HG03565 (cell line): ENCODE measurements around the gene THSD4.

Experiments used
- ATAC-seq: cut with Tn5 transposase; IDR thresholded peaks from one replicate; pipeline ENCODE4 v1.9.1; 2021; ENCODE audit warnings: mild to moderate bottlenecking, moderate library complexity; ENCODE audit not compliant: unreplicated experiment

The THSD4 gene

GRCh38 chr15:71634820-71635560 is 519.7 kb downstream of the THSD4 start:
- ATAC-seq, result no peak

GRCh38 chr15:71635735-71636134 is 520.5 kb downstream of the THSD4 start:
- ATAC-seq, result no peak

DNA sequence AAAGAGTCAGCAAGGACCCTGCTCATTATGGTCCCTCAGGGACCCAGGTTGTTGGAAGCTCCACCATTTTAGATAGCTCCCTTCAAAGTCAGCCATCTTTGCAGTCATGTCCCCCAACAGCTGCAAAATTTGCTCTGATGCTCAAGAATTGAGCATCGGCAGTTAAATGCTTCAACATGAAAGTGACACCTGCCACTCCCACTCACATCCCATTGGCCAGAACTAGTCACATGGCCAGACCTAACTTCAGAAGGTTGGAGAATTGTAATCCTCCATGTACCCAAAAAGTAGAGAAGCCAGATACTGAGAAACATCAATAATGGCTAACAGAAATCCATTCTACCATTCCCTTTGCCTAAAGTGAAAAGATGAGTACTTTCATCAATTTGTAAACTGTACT is 523.6 kb downstream of the THSD4 start:
- ATAC-seq, result no peak

GRCh38 chr15:71639471-71639870 is 524.2 kb downstream of the THSD4 start:
- no peak for ATAC-seq

DNA sequence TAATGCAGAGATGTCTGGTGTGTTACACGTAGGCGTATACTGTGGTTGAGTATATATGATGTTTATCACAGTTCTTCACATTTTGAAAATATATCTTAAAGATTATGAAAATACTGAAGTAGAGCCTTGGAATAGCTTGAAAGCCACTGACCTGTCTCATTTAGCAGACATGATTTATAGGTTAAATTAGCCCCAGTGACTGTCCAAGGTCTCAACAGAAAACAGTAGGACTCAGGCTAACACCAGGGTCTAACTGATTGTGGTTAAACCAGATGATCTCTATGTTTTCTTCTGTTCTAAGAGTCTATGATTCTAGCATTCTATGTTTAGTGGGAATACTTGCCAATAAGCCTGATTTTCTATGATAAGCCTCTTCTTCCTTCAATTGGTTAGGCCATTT is 528.6 kb downstream of the THSD4 start:
- no peak for ATAC-seq

DNA sequence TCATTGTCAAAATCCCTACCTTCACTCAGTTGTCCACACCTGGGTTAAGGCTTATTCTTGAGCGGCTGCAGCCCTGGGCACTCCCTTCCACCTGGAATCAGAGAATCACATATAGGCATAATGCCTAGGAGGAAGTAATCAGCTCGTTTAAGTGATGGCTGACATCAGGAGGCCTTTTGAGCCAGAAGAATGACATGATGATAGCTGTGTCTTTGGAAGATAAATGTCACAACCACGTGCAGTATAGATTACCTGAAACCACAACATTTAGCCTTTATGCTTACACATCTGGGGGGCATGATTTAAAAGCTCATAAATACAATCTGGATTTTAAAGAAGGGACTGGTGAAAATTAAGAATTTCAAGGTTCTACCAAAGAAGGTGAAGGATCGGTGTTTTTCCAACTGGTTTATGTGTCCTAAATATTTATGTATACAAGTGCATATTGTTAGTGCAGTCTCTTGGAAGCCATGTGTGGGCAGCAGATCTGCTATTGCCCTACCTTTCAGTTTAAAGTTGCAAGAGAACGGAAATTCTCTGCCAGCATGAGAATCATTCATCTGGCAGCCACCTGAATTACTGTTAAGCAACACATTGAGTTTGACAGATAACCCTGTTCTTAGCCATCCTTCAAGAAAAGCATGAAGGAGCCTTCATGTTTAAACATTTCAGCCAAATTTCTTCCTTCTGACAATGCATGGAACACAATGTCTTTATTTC is 531.7 kb downstream of the THSD4 start:
- ATAC-seq, result no peak

DNA sequence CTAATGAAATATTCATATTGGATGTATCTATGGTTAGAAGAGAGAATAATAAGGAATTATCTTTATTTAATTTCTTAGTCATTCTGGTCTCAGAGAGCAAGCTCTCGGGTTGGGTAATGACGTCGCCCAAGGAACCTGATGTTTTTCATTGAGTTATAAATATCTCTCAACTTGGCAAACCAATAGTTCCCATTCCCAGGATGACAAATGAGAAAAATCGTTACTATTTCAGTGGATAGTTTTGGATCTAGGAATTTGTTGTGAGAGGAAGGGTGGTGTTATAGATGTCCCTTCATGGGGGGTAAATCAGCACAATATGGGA is 532.2 kb downstream of the THSD4 start:
- ATAC-seq, result no peak

DNA sequence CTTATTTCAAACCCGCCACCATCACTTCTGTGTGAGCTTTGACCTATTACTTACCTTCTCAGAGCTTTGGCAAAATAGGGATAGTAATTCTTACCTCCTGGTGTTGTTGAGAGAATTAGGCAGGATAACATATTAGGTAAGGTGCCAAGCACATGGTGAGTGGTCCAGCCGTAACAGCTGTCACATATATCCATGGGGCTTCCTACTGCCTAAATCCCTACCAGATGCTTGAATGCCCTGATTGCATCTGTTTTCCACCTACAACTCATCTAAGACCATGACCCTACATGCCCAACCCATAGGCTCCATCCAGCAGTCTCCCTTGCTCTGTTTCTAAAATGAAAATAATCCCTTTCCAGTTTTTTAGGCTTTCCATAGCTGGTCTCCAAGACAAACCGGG is 532.8 kb downstream of the THSD4 start:
- no peak for ATAC-seq

DNA sequence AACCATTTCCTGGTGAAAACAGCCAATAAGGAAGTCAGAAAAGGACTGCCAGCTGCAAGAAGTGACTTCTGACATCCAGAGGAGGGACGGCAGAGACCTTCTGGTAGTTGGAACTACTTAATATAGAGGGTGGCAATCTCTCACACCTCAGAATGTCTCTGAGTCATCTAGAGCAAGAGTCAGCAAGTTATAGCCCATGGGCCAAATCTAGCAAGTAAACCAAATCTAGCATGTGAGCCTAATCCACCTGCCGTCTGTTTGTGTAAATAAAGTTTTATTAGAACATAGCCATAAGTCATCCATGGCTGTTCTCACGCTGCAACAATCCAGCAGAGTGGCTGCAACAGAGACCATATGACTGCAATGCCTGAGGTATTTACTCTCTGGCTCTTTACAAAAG is 534.6 kb downstream of the THSD4 start:
- ATAC-seq, result no peak

DNA sequence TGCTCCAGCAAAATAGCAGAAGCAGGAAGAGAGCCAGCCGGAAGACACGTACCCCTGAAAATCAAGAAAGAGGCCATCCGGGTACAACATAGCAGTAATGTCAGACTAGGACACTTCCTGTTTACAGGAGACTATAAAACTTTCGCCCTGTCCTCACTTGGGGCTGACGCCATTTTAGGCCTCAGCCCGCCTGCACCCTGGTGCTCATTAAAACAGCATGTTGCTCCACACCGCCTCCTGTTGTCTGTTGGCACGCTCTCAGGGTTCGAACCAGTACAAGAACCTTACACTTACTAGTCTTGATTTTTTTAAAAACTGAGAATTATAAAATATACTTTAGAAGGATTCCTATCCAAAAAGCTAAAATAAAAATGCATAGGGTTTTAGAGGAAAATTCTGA is 535.3 kb downstream of the THSD4 start:
- no peak for ATAC-seq

DNA sequence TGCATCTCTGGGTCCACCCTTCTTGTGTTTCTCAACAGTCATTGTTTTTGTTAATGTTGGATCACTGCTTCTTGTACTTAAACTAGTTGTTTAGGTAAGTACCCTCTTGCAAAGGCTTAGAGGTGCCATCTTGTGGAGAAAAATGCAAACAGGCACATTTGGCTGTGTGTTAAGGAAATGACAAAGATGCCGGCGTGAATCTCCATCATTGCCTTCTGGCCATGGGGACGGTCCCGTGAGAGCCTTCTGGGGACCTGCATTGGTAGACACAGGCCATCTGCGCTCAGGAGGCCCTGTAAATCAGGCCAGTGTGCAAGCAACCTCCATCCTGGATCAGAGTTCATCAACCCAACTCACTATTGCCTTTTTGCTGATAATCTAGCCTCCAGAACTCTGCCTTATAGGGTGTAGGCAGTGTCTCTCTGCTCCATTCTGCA is 536.5 kb downstream of the THSD4 start:
- no peak for ATAC-seq

DNA sequence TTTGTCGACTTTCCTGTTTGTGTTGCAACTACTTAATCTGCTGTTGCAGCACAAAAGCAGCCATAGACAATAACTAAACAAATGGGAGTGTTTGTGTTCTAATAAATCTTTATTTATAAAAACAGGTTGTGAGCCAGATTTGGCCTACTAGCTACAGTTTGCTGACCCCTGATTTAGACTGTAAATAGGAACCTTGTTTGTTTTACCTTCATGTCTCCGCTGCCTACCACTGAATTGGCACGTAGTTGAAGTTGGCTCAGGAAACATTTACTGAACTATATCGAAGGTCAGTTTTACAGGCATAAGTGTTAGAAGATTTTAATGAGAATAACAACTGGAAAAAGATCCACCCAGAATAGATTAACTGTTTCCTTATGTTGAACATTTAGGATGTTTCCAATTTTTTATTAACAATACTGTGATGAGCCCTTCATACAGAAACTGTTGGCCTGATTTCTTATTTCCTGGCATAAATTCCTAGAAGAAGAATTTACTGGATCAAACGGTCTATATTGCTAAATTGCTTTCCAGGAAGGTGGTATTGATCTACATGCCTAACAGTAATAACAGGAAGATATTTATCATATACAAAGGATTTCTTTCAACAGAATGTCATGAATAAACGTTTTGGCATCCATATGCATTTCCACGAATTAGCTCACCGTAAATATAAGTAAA is 538.9 kb downstream of the THSD4 start:
- ATAC-seq, result no peak

- ATAC-seq, result no peak
Observed at GRCh38 chr15:71654720-71655174, 539.5 kb downstream of the THSD4 start.

DNA sequence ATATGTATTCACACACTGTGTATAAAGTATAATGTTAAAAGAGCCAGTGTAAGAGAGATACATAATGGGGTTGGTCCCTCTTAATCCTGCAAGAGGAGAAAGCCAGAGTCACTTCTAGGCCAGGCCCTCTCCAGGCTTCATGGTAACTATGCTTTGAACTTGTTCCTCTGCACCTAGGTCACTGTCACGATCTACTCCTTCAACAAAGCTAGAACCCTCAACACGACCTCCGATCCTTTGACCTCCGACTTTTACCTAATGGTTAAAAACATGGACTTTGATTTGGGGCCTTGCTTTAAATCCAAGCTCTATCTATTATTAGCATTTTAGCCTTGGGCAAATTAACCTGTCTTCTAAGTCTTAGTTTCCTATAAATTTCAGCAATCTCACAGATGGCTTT is 541.2 kb downstream of the THSD4 start:
- ATAC-seq, result no peak

DNA sequence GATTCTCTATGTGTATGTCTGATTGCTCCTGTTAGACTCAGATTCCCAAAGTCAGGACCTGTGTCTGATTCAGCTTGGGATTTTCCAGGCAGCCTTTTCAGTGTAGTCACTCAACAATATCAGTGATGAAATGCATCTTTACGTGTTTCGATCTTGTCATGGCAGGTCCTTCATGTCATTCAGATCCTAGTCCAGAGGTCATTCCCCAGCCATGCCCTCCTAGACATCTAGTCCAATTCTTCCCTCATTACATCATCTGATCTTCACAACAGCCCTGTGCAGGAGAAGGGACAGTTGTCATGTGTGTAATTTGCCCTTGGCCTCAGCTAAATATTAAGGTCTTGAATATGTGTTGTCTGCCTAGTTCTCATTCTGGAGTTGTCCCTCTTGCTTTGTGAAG is 541.9 kb downstream of the THSD4 start:
- no peak for ATAC-seq

- no peak for ATAC-seq
Observed at GRCh38 chr15:71658036-71658435, 542.8 kb downstream of the THSD4 start.

DNA sequence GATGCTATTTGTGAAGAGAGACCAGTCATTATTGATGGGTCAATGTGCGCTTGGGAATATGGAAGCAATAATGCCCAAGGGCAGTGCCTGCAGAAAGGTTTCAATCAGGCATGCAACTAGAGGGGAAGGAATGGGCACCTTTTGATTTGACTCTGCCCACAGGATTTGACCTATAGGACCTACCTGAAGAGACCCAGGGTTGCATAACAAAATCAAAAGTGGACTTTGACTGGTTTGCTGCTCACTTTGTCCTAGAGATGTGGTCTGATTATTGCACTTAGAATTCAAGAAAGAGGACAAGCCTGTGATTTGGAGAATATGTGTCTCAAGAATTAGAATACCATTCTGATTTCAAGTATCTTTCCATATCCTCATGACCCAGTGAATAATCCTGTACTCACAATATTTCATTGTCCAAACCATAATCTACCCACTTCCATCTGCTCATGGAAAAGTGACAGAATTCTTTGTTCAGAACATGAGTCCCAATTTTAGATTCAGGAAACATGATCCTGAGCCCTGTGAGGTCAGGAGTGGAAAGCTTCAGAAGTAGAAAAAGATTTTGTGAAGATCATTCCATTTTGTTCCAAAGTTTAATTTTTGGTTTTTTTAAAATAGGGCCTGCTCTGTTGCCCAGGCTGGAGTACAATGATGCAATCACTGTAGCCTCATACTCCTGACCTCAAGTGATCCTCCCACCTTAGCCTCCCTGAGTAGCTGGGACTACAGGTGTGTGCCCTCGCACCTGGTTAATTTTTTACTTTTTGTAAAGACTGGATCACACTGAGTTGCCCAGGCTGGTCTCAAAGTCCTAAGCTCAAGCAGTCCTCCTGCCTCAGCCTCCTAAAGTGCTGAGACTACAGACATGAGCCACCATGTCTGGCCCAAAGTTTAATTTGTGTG is 543.8 kb downstream of the THSD4 start:
- ATAC-seq, result no peak

- no peak for ATAC-seq
Observed at GRCh38 chr15:71659730-71660067, 544.4 kb downstream of the THSD4 start.

DNA sequence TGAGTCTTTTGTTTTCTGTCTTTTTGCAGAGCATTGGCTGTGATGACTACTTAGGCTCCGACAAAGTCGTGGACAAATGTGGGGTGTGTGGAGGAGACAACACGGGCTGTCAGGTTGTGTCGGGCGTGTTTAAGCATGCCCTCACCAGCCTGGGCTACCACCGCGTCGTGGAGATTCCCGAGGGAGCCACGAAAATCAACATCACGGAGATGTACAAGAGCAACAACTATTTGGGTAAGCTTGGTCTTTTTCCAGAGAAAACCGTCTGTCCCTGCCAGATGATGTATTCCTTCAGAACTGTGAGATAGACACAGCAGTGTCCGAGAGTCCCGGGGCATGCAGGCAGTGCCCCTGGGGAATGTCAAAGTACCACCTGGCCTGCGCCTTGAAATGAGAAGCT is 545.2 kb downstream of the THSD4 start:
- ATAC-seq, result no peak

DNA sequence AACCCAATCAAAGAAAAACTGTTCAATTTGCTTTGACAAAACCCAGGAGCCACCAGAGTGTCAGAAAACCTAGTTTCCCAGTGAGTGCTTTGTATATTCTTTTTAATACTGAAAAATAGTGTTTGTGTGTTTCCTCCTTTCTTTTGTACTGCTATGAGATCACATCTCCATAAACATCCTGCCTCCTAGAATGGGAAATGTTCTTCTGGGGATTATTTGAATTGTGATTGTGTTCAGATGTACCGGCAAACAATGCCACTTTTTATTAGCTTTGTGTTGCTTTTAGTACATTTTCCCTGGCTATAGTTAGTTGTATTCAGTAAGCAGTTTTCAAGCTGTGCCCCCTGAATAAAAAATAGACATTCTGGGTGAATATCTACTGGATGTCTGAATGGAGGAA is 547.0 kb downstream of the THSD4 start:
- no peak for ATAC-seq

- no peak for ATAC-seq
Observed at GRCh38 chr15:71664622-71665021, 549.4 kb downstream of the THSD4 start.
